RKO (cell line): ENCODE data around the gene YBEY.
"Not testable (repeated sequence)": the region's sequence is repeated elsewhere in the genome, so short reads cannot be mapped to it uniquely, and the experiment has no call there.

Experiments used
- DNase-seq: peaks from one replicate; pipeline ENCODE4 v3.0.0-alpha.2; 2016; ENCODE audit warnings: low spot score

YBEY gene

GRCh38 chr21:46285761-46286647, at the start of gene YBEY:
Gene YBEY (plus strand): TSS chr21:46286342. CDS start chr21:46286914, 572 bp downstream.
- DNase-seq = peak; percentile 90

- no peak for DNase-seq
Observed at GRCh38 chr21:46237474-46237873, 48.7 kb upstream of the YBEY start.

GRCh38 chr21:46239817-46240325, 46.3 kb upstream of the YBEY start:
- DNase-seq = no peak

- DNase-seq = not testable (repeated sequence)
Observed at GRCh38 chr21:46241577-46241976, 44.6 kb upstream of the YBEY start.

GRCh38 chr21:46243325-46243724, 42.8 kb upstream of the YBEY start:
- no peak for DNase-seq

- DNase-seq = no peak
Observed at GRCh38 chr21:46243960-46244361, 42.2 kb upstream of the YBEY start.

GRCh38 chr21:46244602-46245001, 41.5 kb upstream of the YBEY start:
- DNase-seq = no peak

GRCh38 chr21:46245213-46245915, 40.8 kb upstream of the YBEY start:
- DNase-seq = no peak

- DNase-seq = no peak
Observed at GRCh38 chr21:46246345-46246744, 39.8 kb upstream of the YBEY start.

GRCh38 chr21:46247699-46248421, 38.3 kb upstream of the YBEY start:
- DNase-seq = no peak

GRCh38 chr21:46248422-46248782, 37.7 kb upstream of the YBEY start:
- DNase-seq = no peak

GRCh38 chr21:46248827-46249226, 37.3 kb upstream of the YBEY start:
- DNase-seq = no peak

- DNase-seq = no peak
Observed at GRCh38 chr21:46250146-46250725, 35.9 kb upstream of the YBEY start.

GRCh38 chr21:46252840-46253239, 33.3 kb upstream of the YBEY start:
- DNase-seq = no peak

GRCh38 chr21:46253610-46254124, 32.5 kb upstream of the YBEY start:
- DNase-seq = no peak

GRCh38 chr21:46254208-46254975, 31.8 kb upstream of the YBEY start:
- no peak for DNase-seq

- no peak for DNase-seq
Observed at GRCh38 chr21:46255166-46255565, 31.0 kb upstream of the YBEY start.

GRCh38 chr21:46255758-46256337, 30.3 kb upstream of the YBEY start:
- DNase-seq = no peak

GRCh38 chr21:46256501-46256994, 29.6 kb upstream of the YBEY start:
- DNase-seq = no peak

- DNase-seq = no peak
Observed at GRCh38 chr21:46264046-46264689, 22.0 kb upstream of the YBEY start.
